Peyer's patch (tissue), 4 donors: Measurements from ENCODE around the gene SHB. TPM values are rescaled to one million over a fixed set of nuclear protein-coding genes. Genes with fewer than 3 reads are reported as not detected.

Source experiments
- DNase-seq, 3 donors: peaks; one replicate each; pipeline ENCODE4 v3.0.0-alpha.2; 2017 to 2019
- H3K27ac ChIP-seq, 4 donors: fragments of 200-600 bp; sonication (generic); one replicate each; pipeline ENCODE4 v1.5.1; 2016 to 2019
- H3K27me3 ChIP-seq, 2 donors: fragments of 200-600 bp; sonication (generic); one replicate each; pipeline ENCODE4 v1.5.1; 2019
- H3K36me3 ChIP-seq, 3 donors: fragments of 200-600 bp; sonication (generic); one replicate each; pipeline ENCODE4 v1.5.1; 2016 to 2019
- H3K4me1 ChIP-seq, 4 donors: fragments of 200-600 bp; sonication (generic); one replicate each; pipeline ENCODE4 v1.5.1; 2016 to 2019
- H3K4me3 ChIP-seq, 4 donors: fragments of 200-600 bp; sonication (generic); 1 replicate in 3 of 4; 2 replicates in 1 of 4; pipeline ENCODE4 v1.5.1; 2016 to 2019; ENCODE audit warnings: mild to moderate bottlenecking in 1 of 4
- H3K9me3 ChIP-seq, 4 donors: fragments of 200-600 bp; sonication (generic); one replicate each; pipeline ENCODE4 v1.5.1; 2016 to 2019; ENCODE audit warnings: mild to moderate bottlenecking in 1 of 4
- CTCF ChIP-seq, 6 experiments: fragments of 450-650 bp in 4 of 6; fragments of 200-600 bp in 2 of 6; sonication (generic) in 1 of 6; IDR thresholded peaks; one replicate each; pipeline ENCODE4 v1.5.1; 2017 to 2019; ENCODE audit warnings: antibody characterized with exemption in 6 of 6, mild to moderate bottlenecking in 3 of 6, moderate library complexity in 1 of 6
- POLR2A ChIP-seq, 2 donors: fragments of 450-650 bp; IDR thresholded peaks; one replicate each; pipeline ENCODE4 v1.5.1; 2017; ENCODE audit warnings: antibody characterized with exemption in 2 of 2, mild to moderate bottlenecking in 2 of 2, moderate library complexity in 2 of 2
- total RNA-seq, 4 donors: library from RNA; depleted of rRNA; stranded (reverse); fragments of >200 nt; gene quantifications; one replicate each; pipeline ENCODE4 v1.1.0, GENCODE V29; 2016

The SHB gene
- total RNA-seq, 4 donors from 2014 or later: 14.5 to 31.1 (median 25.6) TPM

- Histone ChIP-seq H3K36me3 (no peaks in the 10 kb centered on the region), H3K9me3 (no peaks in the 10 kb centered on the region), H3K27me3 (no peaks in the 10 kb centered on the region), H3K27ac (peak overlapping the region; percentile 82 to 98 (median 94)), H3K4me1 (peaks cover 0 to 44% (median 15%) of the 10 kb centered on the region in 4 donors), H3K4me3 (peak overlapping the region; percentile 92 to 98 (median 95))
- no peak for TF ChIP-seq CTCF (IDR thresholded peaks at IDR 0.05)
- no peak for TF ChIP-seq POLR2A (IDR thresholded peaks at IDR 0.05)
- DNase-seq: peak in 2 of 3 donors; percentile 43 to 61
Observed at GRCh38 chr9:38067859-38068681, 957 bp downstream of the SHB start.

- peak; percentile 20 to 80 (median 75) for DNase-seq
- Histone ChIP-seq H3K4me3 (peak overlapping the region; percentile 92 to 98 (median 95)), H3K9me3 (no peaks in the 10 kb centered on the region), H3K36me3 (no peaks in the 10 kb centered on the region), H3K27ac (peak overlapping the region; percentile 82 to 98 (median 94)), H3K4me1 (peaks cover 0 to 52% (median 15%) of the 10 kb centered on the region in 4 donors), H3K27me3 (no peaks in the 10 kb centered on the region)
- TF ChIP-seq CTCF (IDR thresholded peaks at IDR 0.05) (no peak), POLR2A (IDR thresholded peaks at IDR 0.05) (peak in 1 of 2 donors; percentile 41)
Observed at GRCh38 chr9:38066914-38067858, 1.8 kb downstream of the SHB start.

GRCh38 chr9:38066197-38066913 lies 2.7 kb downstream of the SHB start:
- no peak for DNase-seq
- Histone ChIP-seq H3K4me3 (peak overlapping the region in 3 of 4 donors; percentile 94 to 98 (median 96)), H3K4me1 (peaks cover 0 to 57% (median 15%) of the 10 kb centered on the region in 4 donors), H3K27ac (peak overlapping the region; percentile 82 to 98 (median 94)), H3K27me3 (no peaks in the 10 kb centered on the region), H3K9me3 (no peaks in the 10 kb centered on the region), H3K36me3 (no peaks in the 10 kb centered on the region)
- TF ChIP-seq POLR2A (IDR thresholded peaks at IDR 0.05): no peak
- peak in 2 of 6 experiments; percentile 20 to 45 for TF ChIP-seq CTCF (IDR thresholded peaks at IDR 0.05)

- H3K36me3 ChIP-seq: no peaks in the 10 kb centered on the region
- no peak for DNase-seq
- H3K4me3 ChIP-seq: peak overlapping the region in 2 of 4 donors; percentile 94 to 98
- H3K27ac ChIP-seq: peak overlapping the region in 1 of 4 donors; percentile 98
- H3K27me3 ChIP-seq: no peaks in the 10 kb centered on the region
- TF ChIP-seq POLR2A (IDR thresholded peaks at IDR 0.05) (no peak), CTCF (IDR thresholded peaks at IDR 0.05) (no peak)
- peaks cover 0 to 58% (median 15%) of the 10 kb centered on the region in 4 donors for H3K4me1 ChIP-seq
- H3K9me3 ChIP-seq: no peaks in the 10 kb centered on the region
Observed at GRCh38 chr9:38065369-38066075, 3.5 kb downstream of the SHB start.
